Activated B cell treated with CpG ODN at 0.5 μM for 24 hours (primary cell): ENCODE results near the gene SPI1. TPM values are rescaled to one million over a fixed set of nuclear protein-coding genes. Genes with fewer than 3 reads are reported as not detected.

Experiments used
- ATAC-seq: fragments of 200-7000 bp; cut with Tn5 transposase; one replicate; pipeline ENCODE4 v1.10.0; 2021; ENCODE audit warnings: low read depth, mild to moderate bottlenecking, moderate library complexity
- CTCF ChIA-PET: fragments of 350-600 bp; sonication (Branson Sonifier 250); formaldehyde crosslinking; loops from one replicate; lab custom pipeline; 2021; ENCODE audit warnings: antibody characterized with exemption; lab: Charles Lee
- POLR2A ChIA-PET: fragments of 350-600 bp; sonication (Branson Sonifier 250); formaldehyde crosslinking; loops from one replicate; lab custom pipeline; 2021; ENCODE audit warnings: antibody characterized with exemption; lab: Charles Lee
- DNase-seq: peaks from one replicate; pipeline ENCODE4 v3.0.0; 2022
- H3K27ac Mint-ChIP-seq: one replicate; pipeline ENCODE4 v1.8.0; 2020; ENCODE audit warnings: mixed read lengths
- H3K27me3 Mint-ChIP-seq: one replicate; pipeline ENCODE4 v1.8.0; 2021; ENCODE audit warnings: mixed read lengths
- H3K36me3 Mint-ChIP-seq: one replicate; pipeline ENCODE4 v1.8.0; 2021; ENCODE audit warnings: low read depth, mixed read lengths
- H3K4me1 Mint-ChIP-seq: one replicate; pipeline ENCODE4 v1.8.0; 2021; ENCODE audit warnings: mixed read lengths
- H3K4me3 Mint-ChIP-seq: one replicate; pipeline ENCODE4 v1.8.0; 2020; ENCODE audit warnings: mild to moderate bottlenecking, mixed read lengths
- H3K9me3 Mint-ChIP-seq: one replicate; pipeline ENCODE4 v1.8.0; 2020; ENCODE audit warnings: mixed read lengths
- CTCF ChIP-seq: fragments of 200-600 bp; IDR thresholded peaks from one replicate; pipeline ENCODE4 v1.8.0; 2022; ENCODE audit warnings: antibody characterized with exemption, mild to moderate bottlenecking
- intact Hi-C: fragments of 100-400 bp; cut with micrococcal nuclease; formaldehyde crosslinking; loops from one replicate; pipeline ENCODE4 v1.15.1; 2024
- total RNA-seq: library from RNA; stranded (reverse); gene quantifications from 2 replicates; pipeline ENCODE4 v1.2.3, GENCODE V29; 2022

SPI1 gene
- total RNA-seq, 1 donor from 2014 or later = 68.8 TPM

- Mint-ChIP-seq H3K27me3 (no peaks in the 10 kb centered on the region), H3K27ac (peak overlapping the region; percentile 92), H3K4me3 (peak overlapping the region; percentile 90), H3K36me3 (peaks cover 6% of the 10 kb centered on the region), H3K4me1 (peaks cover 24% of the 10 kb centered on the region), H3K9me3 (no peaks in the 10 kb centered on the region)
- intact Hi-C loops = loop anchor here (1.0 to 10.0 kb wide), 14 partner anchors 9 to 704 kb away; partner anchors contain the start of genes ACP2, ARHGAP1, DDB2 and PSMC3
- TF ChIP-seq CTCF = no peak
- DNase-seq (no peak), ATAC-seq (no peak)
- POLR2A ChIA-PET = interaction anchor here (1.3 to 4.0 kb wide), 7 partner anchors 10 to 160 kb away, joined by 4 to 42 read pairs (median 12); partner anchors contain the start of genes ACP2, PSMC3 and SPI1
- CTCF ChIA-PET = interaction anchor here (1.0 to 4.4 kb wide), 4 partner anchors 34 to 231 kb away, joined by 3 to 67 read pairs (median 24); no protein-coding TSS in a partner anchor
Measured at GRCh38 chr11:47408598-47409439, 30.5 kb upstream of the SPI1 start.

GRCh38 chr11:47407746-47408590 lies 29.6 kb upstream of the SPI1 start, which contains the start of gene SLC39A13:
Gene SLC39A13 (plus strand): TSS chr11:47408590. CDS start chr11:47410095, 1,505 bp downstream.
- Mint-ChIP-seq H3K27me3 (no peaks in the 10 kb centered on the region), H3K4me1 (peaks cover 24% of the 10 kb centered on the region), H3K4me3 (peak within 1 kb of the TSS; percentile 90), H3K36me3 (peaks cover 2% of the 10 kb centered on the region), H3K27ac (peak within 1 kb of the TSS; percentile 95), H3K9me3 (no peaks in the 10 kb centered on the region)
- CTCF ChIA-PET = interaction anchor here (1.0 to 2.1 kb wide), 4 partner anchors 29 to 230 kb away, joined by 3 to 43 read pairs (median 4); partner anchors contain the start of gene SPI1
- peak; percentile 85 for ATAC-seq
- peak; percentile 98 for DNase-seq
- no peak for TF ChIP-seq CTCF
- POLR2A ChIA-PET = interaction anchor here (0.5 to 4.0 kb wide), 9 partner anchors 9 to 159 kb away, joined by 3 to 42 read pairs (median 12); partner anchors contain the start of genes ACP2, PSMC3 and SPI1
- intact Hi-C loops = loop anchor here (1.0 to 10.0 kb wide), 14 partner anchors 8 to 703 kb away; partner anchors contain the start of genes ACP2, ARHGAP1, DDB2 and PSMC3

GRCh38 chr11:47406896-47407745 lies 28.8 kb upstream of the SPI1 start:
- no peaks in the 10 kb centered on the region for H3K9me3 Mint-ChIP-seq
- CTCF ChIA-PET = interaction anchor here (0.7 to 2.1 kb wide), 4 partner anchors 29 to 228 kb away, joined by 3 to 43 read pairs (median 4); partner anchors contain the start of gene SPI1
- TF ChIP-seq CTCF = no peak
- H3K4me3 Mint-ChIP-seq = peak overlapping the region; percentile 87
- no peaks in the 10 kb centered on the region for H3K27me3 Mint-ChIP-seq
- DNase-seq (no peak), ATAC-seq (no peak)
- intact Hi-C loops = loop anchor here (10.0 kb wide), 2 partner anchors 448 to 702 kb away; partner anchors contain the start of genes ARHGAP1 and ZNF408
- H3K36me3 Mint-ChIP-seq = peaks cover 2% of the 10 kb centered on the region
- POLR2A ChIA-PET = interaction anchor here (0.5 to 4.0 kb wide), 9 partner anchors 8 to 158 kb away, joined by 3 to 42 read pairs (median 12); partner anchors contain the start of genes ACP2, PSMC3 and SPI1
- peaks cover 24% of the 10 kb centered on the region for H3K4me1 Mint-ChIP-seq
- H3K27ac Mint-ChIP-seq = peak overlapping the region; percentile 95

GRCh38 chr11:47403571-47403970 lies 25.2 kb upstream of the SPI1 start:
- intact Hi-C loops = loop anchor here (10.0 kb wide), 2 partner anchors 451 to 699 kb away; partner anchors contain the start of genes ARHGAP1 and ZNF408
- POLR2A ChIA-PET = interaction anchor here (1.3 to 7.6 kb wide), 3 partner anchors 12 to 189 kb away, joined by 4 to 106 read pairs (median 34); partner anchors contain the start of genes DDB2 and SPI1
- Mint-ChIP-seq H3K4me3 (no peak overlapping the region), H3K36me3 (peaks cover 2% of the 10 kb centered on the region), H3K27me3 (no peaks in the 10 kb centered on the region), H3K9me3 (no peaks in the 10 kb centered on the region), H3K27ac (peak overlapping the region; percentile 32), H3K4me1 (peaks cover 41% of the 10 kb centered on the region)
- ATAC-seq = no peak
- TF ChIP-seq CTCF = no peak
- DNase-seq = no peak
- CTCF ChIA-PET = interaction anchor here (2.3 kb wide), 1 partner anchor 30 kb away, joined by 22 read pairs; no protein-coding TSS in a partner anchor
